GM12878 (cell line): ENCODE measurements around the gene ALDH1A3.

Experiments used
- ATF3 ChIP-seq: IDR thresholded peaks from 2 replicates; pipeline ENCODE4 v1.6.1; 2011; ENCODE audit warnings: low read depth, mild to moderate bottlenecking, low read length, moderate library complexity, borderline replicate concordance; ENCODE audit errors: extremely low read depth
- BRCA1 ChIP-seq: IDR thresholded peaks from 2 replicates; pipeline ENCODE4 v1.6.1; 2011; ENCODE audit warnings: low read depth, low read length, improper control_type of control experiment
- CTCF ChIP-seq, 3 experiments: IDR thresholded peaks in 2 of 3; conservative IDR thresholded peaks in 1 of 3; 2 replicates each; pipeline ENCODE4 v1.5.1; 2011; ENCODE audit warnings: low read depth in 3 of 3, low read length in 3 of 3, mild to moderate bottlenecking in 3 of 3, control low read depth in 2 of 3, moderate library complexity in 2 of 3, inconsistent platforms in 1 of 3, mixed read lengths in 1 of 3; ENCODE audit not compliant: control insufficient read depth in 2 of 3, insufficient read depth in 1 of 3; ENCODE audit errors: extremely low read depth in 1 of 3
- ETV6 ChIP-seq, 2 experiments: fragments of 450-650 bp in 1 of 2; IDR thresholded peaks in 1 of 2; conservative IDR thresholded peaks in 1 of 2; 2 replicates each; pipeline ENCODE4 v1.6.1; 2014; ENCODE audit warnings: antibody characterized with exemption in 1 of 2, borderline replicate concordance in 1 of 2, low read depth in 1 of 2, mild to moderate bottlenecking in 1 of 2, moderate library complexity in 1 of 2
- GABPA ChIP-seq: IDR thresholded peaks from 2 replicates; pipeline ENCODE4 v1.6.1; 2014; ENCODE audit warnings: antibody characterized with exemption, low read depth, mild to moderate bottlenecking, inconsistent platforms
- POLR2A ChIP-seq: IDR thresholded peaks from 2 replicates; pipeline ENCODE4 v1.6.1; 2011; ENCODE audit warnings: low read depth, mild to moderate bottlenecking, low read length
- POLR2AphosphoS5 ChIP-seq: IDR thresholded peaks from 2 replicates; pipeline ENCODE4 v1.6.1; 2011; ENCODE audit warnings: mild to moderate bottlenecking, low read length, inconsistent platforms
- RCOR1 ChIP-seq: conservative IDR thresholded peaks from 2 replicates; pipeline ENCODE4 v1.6.1; 2012; ENCODE audit warnings: low read depth, low read length, improper control_type of control experiment
- REST ChIP-seq: IDR thresholded peaks from 2 replicates; pipeline ENCODE4 v1.6.1; 2012; ENCODE audit warnings: mild to moderate bottlenecking, low read depth, low read length
- SIN3A ChIP-seq: IDR thresholded peaks from 2 replicates; pipeline ENCODE4 v1.6.1; 2012; ENCODE audit warnings: low read depth, low read length, improper control_type of control experiment
- USF2 ChIP-seq: IDR thresholded peaks from 2 replicates; pipeline ENCODE4 v1.6.1; 2011; ENCODE audit warnings: low read depth, low read length, improper control_type of control experiment, borderline replicate concordance

- TF ChIP-seq ETV6 (conservative IDR thresholded peaks at IDR 0.05 in 1 of 2, IDR thresholded peaks at IDR 0.05 in 1 of 2; ENCODE audit: borderline replicate concordance in 1 of 2, low read depth in 1 of 2) (no peak), RCOR1 (no peak), CTCF (IDR thresholded peaks at IDR 0.05 in 2 of 3, conservative IDR thresholded peaks at IDR 0.05 in 1 of 3; ENCODE audit: control insufficient read depth in 2 of 3, extremely low read depth in 1 of 3, insufficient read depth in 1 of 3, low read depth in 3 of 3, low read length in 3 of 3) (no peak), POLR2A (no peak; the same call in 1 of the 2 replicates), ATF3 (no peak), USF2 (no peak), POLR2AphosphoS5 (peak; percentile 75), BRCA1 (no peak), SIN3A (no peak), GABPA (no peak), REST (no peak)
These were observed 68.3 kb downstream of the ALDH1A3 start for GRCh38 chr15:100947760-100948429.
